CD4-positive, alpha-beta T cell treated with Interleukin-17A for 1 hour (primary cell): Measurements from ENCODE around the gene ZNF576.
"Not testable (repeated sequence)": the region's sequence is repeated elsewhere in the genome, so short reads cannot be mapped to it uniquely, and the experiment has no call there.

Experiments used
- DNase-seq: peaks from one replicate; pipeline ENCODE4 v3.0.0-alpha.2; 2020

ZNF576 gene

GRCh38 chr19:43628646-43629326 is 32.4 kb downstream of the ZNF576 start:
- DNase-seq, result no peak

DNA sequence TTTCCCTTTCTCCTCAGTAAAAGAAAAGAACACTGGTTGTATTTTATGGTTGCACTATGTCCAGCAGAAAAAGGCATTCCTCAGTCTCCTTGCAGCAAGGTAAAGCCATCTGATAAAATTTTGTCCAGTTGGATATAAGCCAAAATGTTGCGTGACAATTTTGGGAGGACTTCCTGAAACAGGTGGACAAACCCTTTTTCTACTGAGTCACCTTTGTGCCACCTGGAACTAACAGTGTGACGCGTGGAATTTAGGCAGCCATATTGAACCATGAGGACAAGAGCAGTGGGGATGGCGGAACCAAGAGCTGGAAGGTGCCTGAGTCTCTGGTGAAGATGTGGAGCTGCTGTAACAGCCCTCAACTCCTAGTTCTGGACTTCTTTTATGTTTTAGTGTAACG is 35.1 kb downstream of the ZNF576 start:
- DNase-seq, result no peak

- DNase-seq, result no peak
Observed at GRCh38 chr19:43633520-43633919, 37.1 kb downstream of the ZNF576 start.

GRCh38 chr19:43634068-43634467 is 37.7 kb downstream of the ZNF576 start:
- no peak for DNase-seq

GRCh38 chr19:43634506-43634871 is 38.1 kb downstream of the ZNF576 start:
- DNase-seq, result no peak

DNA sequence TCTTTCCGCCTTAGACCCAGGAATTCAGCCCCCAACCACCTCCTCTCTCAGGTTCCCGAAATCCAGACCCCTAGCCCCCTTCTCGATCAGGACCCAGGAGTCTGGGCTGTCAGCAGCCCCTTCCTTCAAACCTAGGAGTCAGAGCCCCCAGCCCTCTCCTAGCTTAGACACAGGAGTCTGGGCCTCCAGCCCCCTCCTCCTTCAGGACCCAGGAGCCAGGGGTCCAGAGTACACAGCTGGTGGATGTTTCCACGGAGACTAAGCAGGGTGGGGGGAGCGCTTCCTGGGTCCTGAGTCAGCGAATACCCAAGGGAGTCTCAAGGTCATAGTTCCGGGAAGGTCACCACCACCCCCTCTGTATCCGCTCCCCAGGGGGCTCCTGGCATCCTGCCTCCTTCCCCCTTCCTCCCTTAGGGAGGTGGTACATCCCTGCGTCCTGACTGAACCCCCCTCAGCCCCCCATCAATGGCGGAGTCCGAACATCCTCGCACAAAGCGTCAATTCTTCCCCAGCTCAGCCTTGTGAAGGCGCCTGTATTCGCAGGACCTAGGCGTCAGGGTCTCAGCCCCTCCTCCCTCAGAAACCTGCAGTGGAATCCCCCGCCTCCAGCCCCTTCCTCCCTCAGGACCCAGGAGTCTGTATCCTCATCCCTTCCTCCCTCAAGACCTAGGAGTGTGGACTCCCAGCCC is 38.6 kb downstream of the ZNF576 start:
- DNase-seq, result no peak

- not testable (repeated sequence) for DNase-seq
Observed at GRCh38 chr19:43635561-43635940, 39.2 kb downstream of the ZNF576 start.

DNA sequence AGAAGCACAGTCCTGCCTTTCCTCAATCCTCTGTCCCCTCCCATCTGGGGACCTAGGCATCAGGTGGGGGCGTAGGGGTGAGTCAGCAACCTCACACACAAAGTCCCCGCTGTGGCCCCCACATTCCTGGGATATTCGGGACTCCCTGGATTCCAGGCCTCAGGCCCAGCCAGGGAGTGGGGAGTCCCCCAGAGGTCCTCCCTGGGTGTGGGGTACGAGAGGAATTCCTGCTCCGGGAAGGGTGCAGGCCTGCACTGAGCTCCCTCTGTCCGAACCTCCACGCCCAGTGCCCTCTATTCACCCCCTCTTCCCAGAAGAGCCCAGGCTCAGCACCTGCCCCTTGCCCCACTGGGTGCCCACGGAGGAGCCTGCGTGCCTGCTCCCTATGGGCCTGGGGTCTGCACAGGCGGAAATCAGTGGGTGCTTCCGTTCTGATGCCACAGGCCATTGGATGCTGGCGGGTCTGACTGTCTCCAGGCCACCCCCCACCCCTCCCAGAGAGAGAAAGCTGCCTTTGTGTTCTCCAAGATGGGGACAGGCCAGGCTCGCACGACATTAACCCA is 39.8 kb downstream of the ZNF576 start:
- DNase-seq, result no peak

GRCh38 chr19:43638214-43638994 is 42.0 kb downstream of the ZNF576 start:
- DNase-seq, result no peak

DNA sequence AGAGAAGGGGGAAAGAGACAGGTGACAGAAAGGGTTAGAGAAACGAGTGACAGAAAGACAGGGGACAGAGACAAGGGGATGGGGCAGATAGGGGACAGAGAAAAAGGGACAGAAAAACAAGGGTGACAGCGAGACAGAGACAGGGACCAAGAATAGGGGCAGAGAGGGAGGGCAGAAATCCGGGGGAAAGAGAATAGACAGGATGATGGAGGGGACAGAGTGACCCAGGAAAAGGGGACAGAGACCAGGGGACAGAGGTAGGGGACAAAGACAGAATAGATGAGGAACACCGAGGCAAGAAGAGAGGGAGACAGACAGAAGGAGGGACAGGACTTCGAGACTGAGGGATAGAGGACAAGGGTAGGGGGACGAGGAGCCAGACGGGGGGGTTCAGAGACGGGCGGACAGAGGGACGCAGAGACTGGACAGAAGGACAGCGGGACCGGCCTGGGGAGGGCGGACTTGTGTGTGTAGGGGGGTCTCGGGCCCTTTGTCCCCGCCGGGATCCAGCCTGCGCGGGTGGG is 42.7 kb downstream of the ZNF576 start:
- DNase-seq, result no peak

DNA sequence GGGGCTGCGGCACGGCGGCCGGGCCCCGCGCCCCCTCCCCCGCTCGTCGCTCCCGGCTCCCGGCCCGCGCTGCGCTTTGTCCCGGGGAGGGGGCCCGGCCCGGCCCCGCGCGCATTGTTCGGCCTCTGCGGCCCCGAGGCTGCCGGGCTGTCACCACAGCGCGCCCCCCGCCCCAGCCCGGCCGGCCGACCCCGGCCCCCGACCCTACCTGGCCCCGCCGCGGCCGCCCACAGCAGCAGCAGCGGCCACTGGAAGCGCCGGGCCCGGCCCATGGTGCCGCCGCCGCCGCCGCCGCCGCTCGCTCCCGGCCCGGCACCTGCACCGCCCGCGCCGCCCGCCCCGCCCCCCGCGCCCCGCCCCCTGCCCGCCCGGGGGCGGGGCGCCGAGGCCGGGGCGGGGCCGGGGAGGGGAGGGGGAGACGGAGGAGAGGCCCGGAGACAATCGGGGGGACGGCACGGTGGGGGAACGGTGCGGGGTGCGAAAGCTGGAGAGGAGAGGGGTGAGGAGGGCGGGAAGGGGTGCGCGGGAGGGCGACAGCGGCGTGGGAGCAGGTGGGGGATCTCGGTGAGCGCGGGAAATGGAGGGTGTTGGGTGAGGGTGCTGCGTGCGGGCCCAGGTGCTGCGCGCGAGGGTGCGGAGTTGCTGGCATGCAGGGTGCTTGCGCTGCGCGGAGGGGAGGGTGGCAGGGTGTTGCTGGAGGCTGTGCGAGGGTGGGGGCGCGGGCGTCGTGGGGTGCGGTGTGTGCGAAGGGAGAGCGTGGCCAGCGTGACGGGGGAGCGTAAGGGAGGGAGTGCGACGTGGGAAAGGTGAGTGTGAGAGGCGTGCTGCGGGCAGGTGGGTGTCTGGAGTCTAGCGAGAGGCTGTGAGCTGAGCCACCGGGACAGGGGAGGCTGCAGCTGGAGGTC is 43.4 kb downstream of the ZNF576 start, which contains the start of gene CADM4:
CADM4 (minus strand) TSS at position 332 of the 905 bp plus-strand sequence; CDS start at position 272, 60 bp downstream.
- DNase-seq, result peak; percentile 62

DNA sequence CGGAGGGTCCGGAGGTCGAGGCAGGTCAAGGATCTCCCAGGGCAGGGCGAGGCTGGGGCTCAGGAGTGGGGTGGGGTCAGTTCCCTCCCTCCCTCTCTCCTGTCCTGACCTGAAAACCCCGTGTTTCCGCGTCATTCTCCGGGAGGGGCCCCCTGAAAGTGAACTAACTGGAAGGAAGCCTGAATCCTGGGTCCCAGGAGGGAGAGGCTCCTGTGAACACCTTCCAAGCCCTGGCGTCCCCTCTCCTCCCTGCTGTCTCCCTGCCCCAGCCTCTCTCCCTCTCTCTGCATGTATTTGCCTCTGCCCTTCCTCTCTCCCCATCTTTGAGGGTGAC is 44.0 kb downstream of the ZNF576 start:
- no peak for DNase-seq

DNA sequence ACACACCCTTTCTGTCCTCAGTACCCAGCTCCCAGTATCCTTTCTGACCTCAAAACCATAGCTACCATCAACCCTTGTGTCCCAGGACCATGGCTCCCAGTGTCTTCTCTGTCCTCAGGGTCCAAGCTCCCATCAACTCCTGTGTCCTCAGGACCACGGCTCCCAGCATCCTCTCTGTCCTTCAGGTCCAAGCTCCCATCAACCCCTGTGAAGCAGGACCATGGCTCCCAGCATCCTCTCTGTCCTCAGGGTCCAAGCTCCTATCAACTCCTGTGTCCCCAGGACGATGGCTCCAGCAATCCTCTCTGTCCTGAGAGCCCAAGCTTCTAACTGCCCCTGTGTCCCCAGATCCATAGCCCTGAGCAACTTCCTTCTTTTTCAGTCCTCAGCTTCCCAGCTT is 44.9 kb downstream of the ZNF576 start:
- DNase-seq, result no peak

GRCh38 chr19:43642531-43642930 is 46.1 kb downstream of the ZNF576 start:
- no peak for DNase-seq

DNA sequence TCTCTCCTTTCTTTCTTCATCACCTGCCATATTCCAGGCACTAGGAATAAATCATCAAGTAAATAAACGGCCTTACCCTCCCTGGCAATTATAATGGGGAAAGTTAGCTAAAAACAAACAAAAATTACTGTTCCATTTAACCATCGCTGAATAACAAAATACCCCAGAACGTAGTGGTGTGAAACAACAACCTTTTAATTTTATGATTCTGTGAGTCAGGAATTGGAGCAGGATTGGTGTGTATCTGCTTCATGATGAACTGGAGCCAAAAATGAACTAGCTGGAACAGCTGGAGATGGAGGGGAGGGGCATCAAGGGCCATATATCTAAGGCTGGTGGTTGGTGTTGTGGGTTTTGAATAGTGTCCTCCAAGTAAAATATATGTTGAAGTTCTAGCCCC is 46.9 kb downstream of the ZNF576 start:
- DNase-seq, result no peak

GRCh38 chr19:43644181-43644580 is 47.8 kb downstream of the ZNF576 start:
- no peak for DNase-seq

GRCh38 chr19:43648633-43649032 is 52.2 kb downstream of the ZNF576 start:
- DNase-seq, result no peak

- DNase-seq, result no peak
Observed at GRCh38 chr19:43649514-43649913, 53.1 kb downstream of the ZNF576 start.

DNA sequence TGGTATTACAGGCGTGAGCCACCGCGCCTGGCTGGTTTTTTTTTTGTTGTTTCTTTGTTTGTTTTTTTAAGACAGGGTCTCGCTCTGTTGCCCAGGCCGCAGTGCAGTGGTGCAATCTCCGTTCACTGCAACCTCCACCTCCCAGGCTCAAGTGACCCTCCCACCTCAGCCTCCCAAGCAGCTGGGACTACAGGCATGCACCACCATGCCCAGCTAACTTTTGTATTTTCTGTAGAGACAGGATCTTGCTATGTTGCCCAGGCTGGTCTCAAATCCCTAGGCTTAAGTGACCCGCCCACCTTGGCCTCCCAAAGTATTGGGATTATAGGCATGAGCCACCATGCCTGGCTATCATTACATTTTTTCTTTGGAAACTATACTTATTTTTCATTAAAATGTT is 53.9 kb downstream of the ZNF576 start:
- DNase-seq, result not testable (repeated sequence)
